Lower lobe of right lung (tissue), 2 donors: ENCODE data around the gene GNB2. TPM values are rescaled to one million over a fixed set of nuclear protein-coding genes. Genes with fewer than 3 reads are reported as not detected.

Source experiments
- ATAC-seq, 2 donors: fragments of 200-7000 bp; cut with Tn5 transposase; one replicate each; pipeline ENCODE4 v1.9.1; 2020 to 2022; ENCODE audit warnings: mild to moderate bottlenecking in 2 of 2, moderate library complexity in 2 of 2
- DNase-seq: peaks from one replicate; pipeline ENCODE4 v3.0.0-alpha.2; 2020
- H3K27ac ChIP-seq: fragments of 200-600 bp; one replicate; pipeline ENCODE4 v1.8.0; 2022
- H3K27me3 ChIP-seq: fragments of 200-600 bp; one replicate; pipeline ENCODE4 v1.8.0; 2022; ENCODE audit warnings: low read depth
- H3K36me3 ChIP-seq: fragments of 200-600 bp; one replicate; pipeline ENCODE4 v1.8.0; 2022; ENCODE audit warnings: mild to moderate bottlenecking
- H3K4me1 ChIP-seq: fragments of 200-600 bp; one replicate; pipeline ENCODE4 v1.8.0; 2022
- H3K4me3 ChIP-seq: fragments of 200-600 bp; one replicate; pipeline ENCODE4 v1.8.0; 2022; ENCODE audit warnings: mild to moderate bottlenecking
- H3K9me3 ChIP-seq: fragments of 200-600 bp; one replicate; pipeline ENCODE4 v1.8.0; 2022
- intact Hi-C: fragments of 100-400 bp; cut with DNase I; formaldehyde crosslinking; loops from one replicate; pipeline ENCODE4 v1.11.0; 2022
- total RNA-seq: library from RNA; stranded (reverse); fragmentation: NEBNext Ultra II Directional; extraction: Animal tissue kit (Norgen Biotek cat#: 25700); gene quantifications from one replicate; pipeline ENCODE4 v1.2.1, GENCODE V29; 2021
- TF ChIP-seq, protein P1 (sequence below): fragments of 200-600 bp; IDR thresholded peaks from one replicate; pipeline ENCODE4 v1.8.0; 2022; ENCODE audit warnings: antibody characterized with exemption, mild to moderate bottlenecking
- donor health status: DM: no; HTN: yes; CAD: no; lungs with severe emphysema.

The GNB2 gene
- total RNA-seq, 1 donor from 2014 or later: 247 TPM

DNA sequence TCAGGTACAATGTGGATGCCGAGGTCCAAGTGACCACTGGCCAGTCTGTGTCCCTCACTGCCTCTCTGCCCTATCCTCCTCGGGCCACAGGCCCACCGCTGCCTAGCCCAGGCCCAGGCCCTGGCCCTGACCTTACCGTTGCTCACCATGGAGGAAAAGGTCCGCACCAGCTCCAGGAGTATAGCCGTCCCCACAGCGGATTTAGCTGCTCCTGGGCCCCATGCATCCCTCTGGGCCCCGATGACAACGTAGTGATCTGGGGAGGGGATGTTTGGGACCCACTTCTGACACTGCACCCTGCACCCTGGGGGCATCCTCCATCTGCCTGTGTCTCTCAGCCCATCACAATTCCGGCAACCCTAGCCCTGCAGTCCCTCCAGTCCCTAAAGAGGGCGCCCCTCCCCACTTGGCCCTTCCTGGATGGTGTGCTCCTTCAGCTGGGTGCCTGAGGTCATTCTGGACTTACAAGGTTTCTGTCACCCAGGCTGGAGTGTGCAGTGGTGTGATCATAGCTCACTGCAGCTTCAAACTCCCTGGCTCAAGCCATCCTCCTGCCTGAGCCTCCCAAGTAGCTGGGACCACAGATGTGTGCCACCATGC is 44.3 kb upstream of the GNB2 start:
- intact Hi-C loops: no loop called here
- peaks cover 14% of the 10 kb centered on the region for H3K27me3 ChIP-seq
- peaks cover 13% of the 10 kb centered on the region for H3K4me1 ChIP-seq
- TF ChIP-seq, protein P1, sequence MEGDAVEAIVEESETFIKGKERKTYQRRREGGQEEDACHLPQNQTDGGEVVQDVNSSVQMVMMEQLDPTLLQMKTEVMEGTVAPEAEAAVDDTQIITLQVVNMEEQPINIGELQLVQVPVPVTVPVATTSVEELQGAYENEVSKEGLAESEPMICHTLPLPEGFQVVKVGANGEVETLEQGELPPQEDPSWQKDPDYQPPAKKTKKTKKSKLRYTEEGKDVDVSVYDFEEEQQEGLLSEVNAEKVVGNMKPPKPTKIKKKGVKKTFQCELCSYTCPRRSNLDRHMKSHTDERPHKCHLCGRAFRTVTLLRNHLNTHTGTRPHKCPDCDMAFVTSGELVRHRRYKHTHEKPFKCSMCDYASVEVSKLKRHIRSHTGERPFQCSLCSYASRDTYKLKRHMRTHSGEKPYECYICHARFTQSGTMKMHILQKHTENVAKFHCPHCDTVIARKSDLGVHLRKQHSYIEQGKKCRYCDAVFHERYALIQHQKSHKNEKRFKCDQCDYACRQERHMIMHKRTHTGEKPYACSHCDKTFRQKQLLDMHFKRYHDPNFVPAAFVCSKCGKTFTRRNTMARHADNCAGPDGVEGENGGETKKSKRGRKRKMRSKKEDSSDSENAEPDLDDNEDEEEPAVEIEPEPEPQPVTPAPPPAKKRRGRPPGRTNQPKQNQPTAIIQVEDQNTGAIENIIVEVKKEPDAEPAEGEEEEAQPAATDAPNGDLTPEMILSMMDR: peak; percentile 14
- no peak for DNase-seq
- H3K36me3 ChIP-seq: no peaks in the 10 kb centered on the region
- ATAC-seq: no peak
- H3K9me3 ChIP-seq: no peaks in the 10 kb centered on the region
- H3K27ac ChIP-seq: no peak overlapping the region
- H3K4me3 ChIP-seq: no peak overlapping the region

DNA sequence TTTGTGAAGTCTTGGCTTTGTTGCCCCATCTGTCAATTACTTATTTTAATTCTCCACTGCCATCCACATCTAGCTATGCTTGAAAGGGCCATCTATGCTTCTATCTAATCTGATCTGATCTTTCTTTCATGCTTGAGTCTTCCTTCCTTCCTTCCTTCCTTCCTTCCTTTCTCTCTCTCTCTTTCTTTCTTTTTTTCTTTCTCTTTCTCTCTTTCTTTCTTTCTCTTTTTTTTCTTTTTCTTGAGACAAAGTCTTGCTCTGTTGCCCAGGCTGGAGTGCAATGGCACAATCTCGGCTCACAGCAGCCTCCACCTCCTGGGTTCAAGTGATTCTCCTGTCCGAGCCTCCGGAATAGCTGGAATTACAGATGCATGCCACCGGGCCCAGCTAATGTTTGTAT is 43.5 kb upstream of the GNB2 start:
- intact Hi-C loops: no loop called here
- H3K4me1 ChIP-seq: peaks cover 13% of the 10 kb centered on the region
- H3K9me3 ChIP-seq: no peaks in the 10 kb centered on the region
- no peaks in the 10 kb centered on the region for H3K36me3 ChIP-seq
- ATAC-seq: no peak
- H3K27me3 ChIP-seq: peaks cover 14% of the 10 kb centered on the region
- no peak for DNase-seq
- H3K27ac ChIP-seq: no peak overlapping the region
- H3K4me3 ChIP-seq: no peak overlapping the region
- TF ChIP-seq, protein P1: no peak

DNA sequence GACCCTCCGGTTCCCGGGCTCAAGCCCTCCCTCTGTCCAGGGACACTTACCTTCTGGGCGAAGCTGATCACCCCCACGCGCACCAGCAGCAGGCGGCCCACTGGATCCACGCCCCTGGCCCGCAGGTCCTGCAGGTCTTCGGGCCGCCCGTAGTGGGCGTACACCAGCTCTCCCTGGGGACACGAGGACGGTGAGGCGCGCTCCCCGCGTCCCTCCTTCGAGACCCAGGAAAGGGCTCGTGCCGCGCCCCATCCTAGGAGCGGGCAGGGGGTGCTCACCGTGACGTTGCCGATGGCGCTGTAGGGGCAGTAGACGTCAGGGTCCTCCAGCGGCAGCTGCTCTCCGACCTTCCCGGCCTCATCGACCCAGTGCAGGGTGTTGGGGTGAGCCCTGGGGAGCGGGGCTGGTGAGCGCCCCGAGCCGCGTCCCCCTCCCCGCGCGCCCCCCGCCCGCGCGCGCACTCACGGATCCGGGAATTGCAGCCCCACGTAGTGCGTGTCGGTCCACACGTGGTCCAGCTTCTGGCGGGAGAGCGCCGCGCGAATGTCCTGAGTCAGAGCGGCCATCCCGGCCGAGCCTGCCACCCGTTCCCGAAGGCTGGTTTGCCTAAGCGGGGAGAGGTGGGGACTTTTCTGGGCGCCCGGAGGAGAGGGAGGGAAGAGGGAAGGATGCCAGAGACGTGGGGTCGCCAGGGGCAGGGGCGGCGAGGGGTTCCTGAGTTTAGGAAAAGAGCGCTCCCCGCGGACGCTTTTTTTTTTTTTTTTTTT is 40.4 kb upstream of the GNB2 start:
- ATAC-seq: peak; percentile 85
- intact Hi-C loops: no loop called here

DNA sequence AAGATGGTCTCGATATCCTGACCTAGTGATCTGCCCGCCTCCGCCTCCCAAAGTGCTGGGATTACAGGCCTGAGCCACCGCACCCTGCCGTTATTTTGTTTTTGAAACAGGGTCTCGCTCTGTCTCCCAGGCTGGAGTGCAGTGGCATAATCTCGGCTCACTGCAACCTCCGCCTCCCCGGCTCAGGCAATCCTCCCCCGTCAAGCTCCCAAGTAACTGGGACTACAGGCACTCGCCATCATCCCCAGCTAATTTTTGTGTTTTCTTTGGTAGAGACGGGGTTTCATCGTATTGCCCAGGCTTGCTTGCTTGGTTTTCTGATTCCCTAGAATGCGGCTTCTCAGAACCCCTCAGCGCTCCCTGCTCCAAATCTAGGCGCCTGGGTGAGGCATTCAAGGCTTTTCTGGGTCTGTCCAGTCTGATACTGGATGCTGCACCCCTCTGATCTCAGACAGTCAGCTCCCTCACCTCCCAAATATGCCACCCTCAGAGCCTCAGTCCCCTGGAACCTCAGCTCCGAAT is 33.5 kb upstream of the GNB2 start:
- H3K9me3 ChIP-seq: no peaks in the 10 kb centered on the region
- no peaks in the 10 kb centered on the region for H3K36me3 ChIP-seq
- intact Hi-C loops: no loop called here
- H3K27me3 ChIP-seq: peaks cover 26% of the 10 kb centered on the region
- TF ChIP-seq, protein P1: no peak
- DNase-seq: no peak
- H3K27ac ChIP-seq: no peak overlapping the region
- no peak overlapping the region for H3K4me3 ChIP-seq
- no peak for ATAC-seq
- no peaks in the 10 kb centered on the region for H3K4me1 ChIP-seq

More for the DNA sequence above, 40.4 kb upstream of the GNB2 start:
- H3K27me3 ChIP-seq: peaks cover 14% of the 10 kb centered on the region
- DNase-seq: peak; percentile 75
- peak overlapping the region; percentile 59 for H3K4me3 ChIP-seq
- no peaks in the 10 kb centered on the region for H3K9me3 ChIP-seq
- H3K27ac ChIP-seq: no peak overlapping the region
- TF ChIP-seq, protein P1: peak; percentile 44
- H3K4me1 ChIP-seq: peaks cover 6% of the 10 kb centered on the region
- no peaks in the 10 kb centered on the region for H3K36me3 ChIP-seq

DNA sequence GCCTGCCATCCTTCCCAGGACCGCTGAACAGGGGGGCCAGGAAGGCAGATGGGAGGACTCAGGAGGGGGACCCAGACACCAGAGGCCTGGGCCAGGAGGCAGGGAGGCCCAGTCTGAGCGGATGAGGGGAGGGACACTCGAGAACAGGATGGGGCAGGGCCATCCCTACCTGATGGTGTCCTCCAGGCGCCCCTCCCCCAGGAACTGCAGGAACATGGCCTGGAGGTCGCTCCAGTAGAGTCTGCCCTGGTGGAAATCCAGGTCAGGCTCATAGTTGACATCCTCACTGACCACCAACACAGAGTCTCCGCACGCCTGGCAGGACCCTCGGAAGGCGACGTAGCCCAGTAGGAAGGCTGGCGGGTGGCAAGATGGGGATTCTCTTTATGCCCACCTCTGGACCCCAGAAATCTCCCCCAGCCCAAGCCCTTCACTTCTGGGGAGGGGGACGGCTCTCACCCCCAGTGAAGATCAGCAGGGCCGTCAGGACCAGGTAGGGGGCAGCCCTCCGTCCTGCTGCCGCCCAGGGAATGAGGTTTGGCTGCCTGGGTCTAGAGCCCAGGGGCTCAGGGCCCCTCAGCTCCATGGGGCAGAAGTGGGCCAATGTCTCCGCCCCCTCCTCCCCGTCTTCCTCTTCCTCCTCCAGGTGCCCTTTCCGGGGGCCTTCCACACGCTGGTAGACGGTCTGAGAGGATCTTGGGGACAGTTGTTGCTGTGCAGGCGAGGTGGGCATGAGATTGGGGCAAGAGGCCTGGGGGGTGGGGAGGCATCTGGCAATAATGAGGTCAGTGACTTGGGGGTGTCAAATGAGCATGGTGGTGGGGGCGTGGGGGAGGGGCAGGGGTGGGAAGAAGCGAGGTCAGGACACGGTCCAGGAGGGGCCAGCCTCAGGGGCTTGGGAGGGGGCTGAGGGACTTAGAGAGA is 32.8 kb upstream of the GNB2 start:
- no peak for ATAC-seq
- DNase-seq: no peak
- Histone ChIP-seq H3K36me3 (no peaks in the 10 kb centered on the region), H3K27me3 (peaks cover 28% of the 10 kb centered on the region), H3K27ac (no peak overlapping the region), H3K4me3 (no peak overlapping the region), H3K4me1 (no peaks in the 10 kb centered on the region), H3K9me3 (no peaks in the 10 kb centered on the region)
- TF ChIP-seq, protein P1: no peak
- intact Hi-C loops: no loop called here
